ENCODE data around the gene MYO3B. TPM values are rescaled to one million over a fixed set of nuclear protein-coding genes. Genes with fewer than 3 reads are reported as not detected.

The MYO3B gene
- total RNA-seq, 1 experiment from 2014 or later: 0.09 TPM

- Mint-ChIP-seq H3K27me3 (ENCODE audit: insufficient read depth, unreplicated experiment) (no peaks in the 10 kb centered on the region), H3K9me3 (ENCODE audit: unreplicated experiment) (no peaks in the 10 kb centered on the region), H3K4me3 (ENCODE audit: unreplicated experiment) (no peak overlapping the region), H3K27ac (ENCODE audit: unreplicated experiment) (no peak overlapping the region), H3K36me3 (ENCODE audit: insufficient read depth, unreplicated experiment) (no peaks in the 10 kb centered on the region), H3K4me1 (ENCODE audit: low read depth, unreplicated experiment) (peaks cover 6% of the 10 kb centered on the region)
- Histone ChIP-seq H3K4me1 (peaks cover 10% of the 10 kb centered on the region), H3K36me3 (ENCODE audit: control insufficient read depth, insufficient read depth, low read length) (no peaks in the 10 kb centered on the region), H3K9me3 (no peaks in the 10 kb centered on the region), H3K27me3 (replicated peaks; ENCODE audit: control insufficient read depth, insufficient read depth, low read length) (no peaks in the 10 kb centered on the region), H3K4me3 (ENCODE audit: low read depth, low read length) (no peak overlapping the region)
- ChIA-PET CTCF (no interaction called here), POLR2A (no interaction called here)
- BruUV-seq (replicated peaks): no TSS peak
- intact Hi-C loops (cut with micrococcal nuclease; ENCODE audit: unreplicated experiment): no loop called here
- TF ChIP-seq CTCF (IDR thresholded peaks at IDR 0.05; ENCODE audit: insufficient read depth in 1 of 2, low read depth in 1 of 2, low read length in 1 of 2, severe bottlenecking in 1 of 2, unreplicated experiment in 1 of 2): no peak
- DNase-seq: no peak
Observed at GRCh38 chr2:170140561-170140960, 37.4 kb upstream of the MYO3B start.

DNA sequence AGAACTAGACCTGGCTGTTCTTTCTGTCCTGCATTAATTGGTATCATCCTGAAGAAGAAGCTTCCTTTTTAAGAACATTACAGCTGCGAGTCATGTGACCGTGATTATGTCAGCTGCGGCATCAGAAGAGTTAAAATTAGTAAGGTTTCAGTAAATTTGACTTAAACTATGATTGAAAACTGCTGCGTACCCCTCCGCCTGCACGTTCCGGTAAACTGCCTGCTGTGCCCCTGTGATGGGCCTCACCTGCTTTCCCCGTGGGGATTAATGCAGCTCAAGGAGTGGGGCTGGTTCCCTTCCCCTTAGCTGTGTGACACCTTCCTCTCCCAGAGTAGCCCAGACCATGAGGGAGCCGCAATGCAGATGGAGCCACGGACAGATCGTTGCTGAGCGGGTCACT is 36.1 kb upstream of the MYO3B start:
- Mint-ChIP-seq H3K4me1 (ENCODE audit: low read depth, unreplicated experiment) (peaks cover 6% of the 10 kb centered on the region), H3K4me3 (ENCODE audit: unreplicated experiment) (no peak overlapping the region), H3K27me3 (ENCODE audit: insufficient read depth, unreplicated experiment) (no peaks in the 10 kb centered on the region), H3K27ac (ENCODE audit: unreplicated experiment) (no peak overlapping the region), H3K9me3 (ENCODE audit: unreplicated experiment) (no peaks in the 10 kb centered on the region), H3K36me3 (ENCODE audit: insufficient read depth, unreplicated experiment) (no peaks in the 10 kb centered on the region)
- Histone ChIP-seq H3K4me3 (ENCODE audit: low read depth, low read length) (no peak overlapping the region), H3K4me1 (peaks cover 10% of the 10 kb centered on the region), H3K9me3 (no peaks in the 10 kb centered on the region), H3K27me3 (replicated peaks; ENCODE audit: control insufficient read depth, insufficient read depth, low read length) (no peaks in the 10 kb centered on the region), H3K36me3 (ENCODE audit: control insufficient read depth, insufficient read depth, low read length) (no peaks in the 10 kb centered on the region)
- POLR2A ChIA-PET: no interaction called here
- intact Hi-C loops (cut with micrococcal nuclease; ENCODE audit: unreplicated experiment): no loop called here
- BruUV-seq (replicated peaks): no TSS peak
- CTCF ChIA-PET: no interaction called here
- no peak for TF ChIP-seq CTCF (IDR thresholded peaks at IDR 0.05; ENCODE audit: insufficient read depth in 1 of 2, low read depth in 1 of 2, low read length in 1 of 2, severe bottlenecking in 1 of 2, unreplicated experiment in 1 of 2)
- no peak for DNase-seq

GRCh38 chr2:170142502-170142901 is 35.4 kb upstream of the MYO3B start:
- TF ChIP-seq CTCF (IDR thresholded peaks at IDR 0.05; ENCODE audit: insufficient read depth in 1 of 2, low read depth in 1 of 2, low read length in 1 of 2, severe bottlenecking in 1 of 2, unreplicated experiment in 1 of 2): no peak
- Histone ChIP-seq H3K27me3 (replicated peaks; ENCODE audit: control insufficient read depth, insufficient read depth, low read length) (no peaks in the 10 kb centered on the region), H3K4me1 (peaks cover 10% of the 10 kb centered on the region), H3K4me3 (ENCODE audit: low read depth, low read length) (no peak overlapping the region), H3K36me3 (ENCODE audit: control insufficient read depth, insufficient read depth, low read length) (no peaks in the 10 kb centered on the region), H3K9me3 (no peaks in the 10 kb centered on the region)
- H3K27me3 Mint-ChIP-seq (ENCODE audit: insufficient read depth, unreplicated experiment): no peaks in the 10 kb centered on the region
- intact Hi-C loops (cut with micrococcal nuclease; ENCODE audit: unreplicated experiment): no loop called here
- ChIA-PET POLR2A (no interaction called here), CTCF (interaction anchor here (0.6 kb wide), 1 partner anchor 397 kb away, joined by 3 read pairs; no protein-coding TSS in a partner anchor)
- H3K4me3 Mint-ChIP-seq (ENCODE audit: unreplicated experiment): no peak overlapping the region
- no peaks in the 10 kb centered on the region for H3K36me3 Mint-ChIP-seq (ENCODE audit: insufficient read depth, unreplicated experiment)
- H3K27ac Mint-ChIP-seq (ENCODE audit: unreplicated experiment): no peak overlapping the region
- no peaks in the 10 kb centered on the region for H3K9me3 Mint-ChIP-seq (ENCODE audit: unreplicated experiment)
- no peak for DNase-seq
- peaks cover 6% of the 10 kb centered on the region for H3K4me1 Mint-ChIP-seq (ENCODE audit: low read depth, unreplicated experiment)
- no TSS peak for BruUV-seq (replicated peaks)

All from Caco-2 (cell line).